ENCODE results near the gene PPT2.
"Not testable (repeated sequence)": the region's sequence is repeated elsewhere in the genome, so short reads cannot be mapped to it uniquely, and the experiment has no call there.

PPT2 gene

DNA sequence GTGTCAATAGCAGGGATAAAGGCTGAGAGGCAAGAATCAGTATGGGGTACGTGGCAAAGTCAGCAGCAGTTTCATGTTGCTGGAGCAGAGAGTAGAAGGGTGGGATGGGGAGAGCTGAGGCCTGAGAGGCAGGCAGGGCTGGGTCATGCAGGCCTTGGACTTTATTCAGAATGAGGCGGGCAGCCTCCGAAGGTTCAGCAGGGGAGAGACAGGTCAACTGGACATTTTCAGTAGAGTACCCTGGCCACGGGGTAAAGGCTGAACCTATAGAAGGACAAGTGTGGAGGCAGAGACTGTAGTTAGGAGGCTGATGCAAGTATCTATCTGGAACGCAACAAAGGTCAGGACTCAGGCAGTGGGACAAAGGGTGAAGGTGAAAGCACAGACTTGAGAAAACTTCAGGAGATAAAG is 56.3 kb downstream of the PPT2 start:
- DNase-seq (ENCODE audit: low spot score): no peak

DNA sequence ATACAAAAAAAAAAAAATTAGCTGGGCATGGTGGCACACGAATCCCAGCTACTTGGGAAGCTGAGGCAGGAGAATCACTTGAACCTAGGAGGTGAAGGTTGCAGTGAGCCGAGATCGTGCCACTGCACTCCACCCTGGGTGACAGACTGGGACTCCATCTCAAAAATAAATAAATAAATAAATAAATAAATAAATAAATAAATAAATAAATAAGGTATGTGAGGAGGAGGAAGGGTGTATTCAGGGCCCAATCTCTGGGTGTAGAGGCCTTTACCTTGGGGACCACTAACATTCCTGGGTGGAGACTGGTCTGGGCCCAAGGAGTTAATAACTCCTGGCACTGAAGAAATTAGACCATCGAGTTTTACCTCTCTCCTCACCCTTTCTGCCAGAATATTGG is 57.5 kb downstream of the PPT2 start:
- not testable (repeated sequence) for DNase-seq (ENCODE audit: low spot score)

DNA sequence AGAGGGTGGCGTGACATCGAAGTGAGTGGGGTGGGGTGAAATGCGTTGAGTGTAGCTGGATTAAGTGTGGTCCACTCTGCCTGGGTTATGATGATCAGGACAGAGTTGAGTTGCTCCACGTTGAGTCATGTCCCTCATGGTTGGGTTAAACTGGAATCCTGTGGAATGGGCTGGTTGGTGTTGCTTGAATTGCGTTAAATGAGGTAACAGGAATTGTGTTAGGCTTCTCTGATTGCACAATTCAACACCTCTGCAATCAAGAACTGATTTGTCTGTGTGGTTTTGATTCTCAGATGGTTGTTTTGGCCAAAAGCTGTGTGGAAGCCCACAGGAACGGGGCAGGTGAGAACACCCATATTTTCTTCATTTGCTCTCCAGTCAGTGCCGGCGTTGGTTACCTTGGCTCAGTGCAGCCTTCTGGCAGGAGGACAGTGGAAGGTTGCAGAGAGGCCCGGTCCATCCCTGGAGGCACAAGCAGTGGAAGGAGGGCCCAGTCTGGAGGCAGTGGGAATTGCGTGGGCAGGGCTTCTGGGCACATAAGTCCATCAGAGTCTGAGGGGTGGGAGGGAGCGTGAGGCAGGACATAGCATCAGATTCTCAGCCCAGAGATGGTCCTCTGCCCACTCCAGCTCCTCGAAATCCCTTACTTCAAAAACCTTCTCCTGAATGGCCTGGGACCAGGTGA is 58.3 kb downstream of the PPT2 start:
- DNase-seq (ENCODE audit: low spot score): no peak

Measured in D341Med (cell line).